ENCODE data around the gene UTP4.
"Not testable (repeated sequence)": the region's sequence is repeated elsewhere in the genome, so short reads cannot be mapped to it uniquely, and the experiment has no call there.

UTP4 gene

GRCh38 chr16:69133373-69133954, 1.0 kb downstream of the UTP4 start:
- intact Hi-C loops (cut with DNase I; ENCODE audit: low total_unique reads) = no loop called here
- DNase-seq = no peak
- Histone ChIP-seq H3K9me3 (no peaks in the 10 kb centered on the region), H3K27ac (peak overlapping the region in 1 of 2 donors; percentile 77), H3K4me3 (peak overlapping the region; percentile 81 to 95), H3K27me3 (no peaks in the 10 kb centered on the region), H3K36me3 (peaks cover 0 to 25% (median 12%) of the 10 kb centered on the region in 3 donors), H3K4me1 (peaks cover 0 to 39% (median 23%) of the 10 kb centered on the region in 4 donors)
- no peak for TF ChIP-seq CTCF (IDR thresholded peaks at IDR 0.05)

- no peak for DNase-seq
- Histone ChIP-seq H3K9me3 (no peaks in the 10 kb centered on the region), H3K27me3 (no peaks in the 10 kb centered on the region), H3K27ac (no peak overlapping the region), H3K36me3 (peaks cover 19 to 59% (median 56%) of the 10 kb centered on the region in 3 donors), H3K4me3 (no peak overlapping the region), H3K4me1 (peaks cover 0 to 6% (median 4%) of the 10 kb centered on the region in 4 donors)
- intact Hi-C loops (cut with DNase I; ENCODE audit: low total_unique reads) = no loop called here
- no peak for TF ChIP-seq CTCF (IDR thresholded peaks at IDR 0.05)
Measured at GRCh38 chr16:69138608-69139007, 6.2 kb downstream of the UTP4 start.

- H3K9me3 ChIP-seq; H3K27me3 ChIP-seq; H3K27ac ChIP-seq; H3K4me3 ChIP-seq; intact Hi-C loops (cut with DNase I; ENCODE audit: low total_unique reads); DNase-seq; H3K4me1 ChIP-seq: not testable (repeated sequence)
- peaks cover 19 to 68% (median 65%) of the 10 kb centered on the region in 3 donors for H3K36me3 ChIP-seq
Measured at GRCh38 chr16:69139464-69139863, 7.0 kb downstream of the UTP4 start.

- H3K4me3 ChIP-seq = no peak overlapping the region
- peaks cover 0 to 5% (median 0%) of the 10 kb centered on the region in 4 donors for H3K4me1 ChIP-seq
- H3K27ac ChIP-seq = no peak overlapping the region
- no peaks in the 10 kb centered on the region for H3K9me3 ChIP-seq
- no peak for DNase-seq
- peaks cover 19 to 80% (median 76%) of the 10 kb centered on the region in 3 donors for H3K36me3 ChIP-seq
- H3K27me3 ChIP-seq = no peaks in the 10 kb centered on the region
- intact Hi-C loops (cut with DNase I; ENCODE audit: low total_unique reads) = no loop called here
- TF ChIP-seq CTCF (IDR thresholded peaks at IDR 0.05) = no peak
Measured at GRCh38 chr16:69141014-69141413, 8.6 kb downstream of the UTP4 start.

- no peak overlapping the region for H3K27ac ChIP-seq
Measured at GRCh38 chr16:69141936-69142335, 9.5 kb downstream of the UTP4 start.

More at GRCh38 chr16:69141936-69142335, 9.5 kb downstream of the UTP4 start:
- Histone ChIP-seq H3K4me1 (peaks cover 0 to 5% (median 0%) of the 10 kb centered on the region in 4 donors), H3K36me3 (peaks cover 19 to 88% (median 72%) of the 10 kb centered on the region in 3 donors), H3K27me3 (no peaks in the 10 kb centered on the region), H3K9me3 (no peaks in the 10 kb centered on the region), H3K4me3 (no peak overlapping the region)
- no peak for DNase-seq
- TF ChIP-seq CTCF (IDR thresholded peaks at IDR 0.05) = no peak
- intact Hi-C loops (cut with DNase I; ENCODE audit: low total_unique reads) = no loop called here
